ENCODE results near the gene SNAP29. TPM values are rescaled to one million over a fixed set of nuclear protein-coding genes. Genes with fewer than 3 reads are reported as not detected.

The SNAP29 gene
- total RNA-seq, 1 experiment from 2014 or later, result 23.9 TPM

DNA sequence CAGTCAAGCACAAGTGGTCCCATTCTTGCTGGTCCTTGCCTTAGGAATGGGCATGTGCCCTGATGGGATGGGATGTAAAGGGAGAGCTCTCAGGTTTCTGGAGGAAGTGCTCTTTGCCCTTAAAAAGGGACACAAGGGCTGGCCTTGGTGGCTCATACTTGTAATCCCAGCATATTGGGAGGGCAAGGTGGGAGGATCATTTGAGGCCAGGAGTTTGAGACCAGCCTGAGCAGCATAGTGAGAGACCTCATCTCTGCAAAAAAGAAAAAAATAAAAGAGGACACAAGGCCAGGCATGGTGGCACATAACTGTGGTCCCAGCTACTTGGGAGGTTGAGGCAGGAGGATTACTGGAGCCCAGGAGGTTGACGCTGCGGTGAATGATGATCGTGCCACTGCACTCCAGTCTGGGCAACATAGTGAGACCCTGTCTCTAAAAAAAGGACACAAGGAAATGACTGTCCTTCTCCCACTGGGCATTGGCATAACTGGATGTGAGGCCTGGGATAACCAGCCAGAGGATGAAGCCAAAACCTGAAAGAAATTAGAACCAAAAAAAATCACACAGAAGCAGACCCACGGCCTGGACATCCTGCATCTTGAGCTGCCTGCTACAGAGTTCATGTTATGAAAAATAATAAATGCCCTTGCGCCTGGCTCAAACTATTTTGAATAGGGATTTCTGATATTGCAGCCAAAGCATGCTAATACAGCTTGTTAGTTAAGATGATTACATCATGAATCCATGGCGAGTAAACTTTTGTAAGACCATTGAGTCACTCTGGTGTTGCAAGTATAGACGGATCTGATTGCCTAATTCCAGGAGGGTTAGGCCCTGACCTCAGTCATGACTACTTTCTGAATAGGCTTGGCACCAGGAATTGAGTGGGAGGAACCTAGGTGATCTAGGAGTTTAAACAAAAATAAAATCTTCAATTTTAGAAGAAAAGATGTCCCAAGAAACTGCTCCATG is 45.5 kb downstream of the SNAP29 start:
- TF ChIP-seq EZH2phosphoT487 (IDR thresholded peaks at IDR 0.05; ENCODE audit: borderline replicate concordance, low read length), result no peak
- Histone ChIP-seq H3K9me2 (replicated peaks; ENCODE audit: low read length) (no peaks in the 10 kb centered on the region), H3F3A (ENCODE audit: low read length, unreplicated experiment) (no peaks in the 10 kb centered on the region), H2AFZ (ENCODE audit: low read length) (no peak overlapping the region), H3K4me1 (ENCODE audit: insufficient read depth, low read length) (peaks cover 24% of the 10 kb centered on the region), H3K27ac (ENCODE audit: low read length) (peak overlapping the region; percentile 57), H3K4me2 (ENCODE audit: low read length) (peak overlapping the region; percentile 68), H3K9ac (ENCODE audit: low read length) (no peak overlapping the region), H3K79me2 (ENCODE audit: low read length) (no peaks in the 10 kb centered on the region), H3K4me3 (ENCODE audit: low read length) (no peak overlapping the region), H3K9me3 (ENCODE audit: low read length) (no peaks in the 10 kb centered on the region), H4K20me1 (ENCODE audit: low read length) (no peaks in the 10 kb centered on the region), H3K36me3 (ENCODE audit: low read depth, low read length) (no peaks in the 10 kb centered on the region), H3K27me3 (ENCODE audit: low read length) (no peaks in the 10 kb centered on the region)
- CTCF ChIA-PET, result interaction anchor here (1.0 kb wide), 1 partner anchor 19 kb away, joined by 3 read pairs; no protein-coding TSS in a partner anchor
- BruUV-seq (replicated peaks), result no TSS peak
- DNase-seq (peak; percentile 91), ATAC-seq (peak; percentile 85)
- intact Hi-C loops (cut with micrococcal nuclease), result no loop called here
- POLR2A ChIA-PET (ENCODE audit: unreplicated experiment), result no interaction called here

DNA sequence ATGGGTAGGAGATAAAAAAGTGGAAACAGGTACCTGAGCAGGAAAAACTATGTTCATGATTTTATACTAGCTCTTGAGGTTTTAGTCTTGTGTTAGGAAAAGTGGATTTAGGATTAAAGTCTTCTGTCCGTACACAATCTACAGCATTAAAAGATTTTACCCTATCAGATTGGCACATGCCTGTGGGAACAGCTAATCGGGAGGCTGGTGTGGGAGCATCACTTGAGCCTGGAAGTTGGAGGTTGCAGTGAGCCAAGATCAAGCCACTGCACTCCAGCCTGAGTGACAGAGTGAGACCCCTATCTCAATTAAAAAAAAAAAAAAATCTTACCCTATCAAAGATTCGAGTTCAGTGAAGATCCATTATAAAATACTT is 46.2 kb downstream of the SNAP29 start:
- Histone ChIP-seq H3K4me1 (ENCODE audit: insufficient read depth, low read length) (peaks cover 24% of the 10 kb centered on the region), H2AFZ (ENCODE audit: low read length) (no peak overlapping the region), H3K9me2 (replicated peaks; ENCODE audit: low read length) (no peaks in the 10 kb centered on the region), H3K36me3 (ENCODE audit: low read depth, low read length) (no peaks in the 10 kb centered on the region), H3K79me2 (ENCODE audit: low read length) (no peaks in the 10 kb centered on the region), H3F3A (ENCODE audit: low read length, unreplicated experiment) (no peaks in the 10 kb centered on the region), H3K27me3 (ENCODE audit: low read length) (no peaks in the 10 kb centered on the region), H4K20me1 (ENCODE audit: low read length) (no peaks in the 10 kb centered on the region), H3K9ac (ENCODE audit: low read length) (no peak overlapping the region), H3K9me3 (ENCODE audit: low read length) (no peaks in the 10 kb centered on the region), H3K4me2 (ENCODE audit: low read length) (peak overlapping the region; percentile 68), H3K4me3 (ENCODE audit: low read length) (no peak overlapping the region), H3K27ac (ENCODE audit: low read length) (peak overlapping the region; percentile 57)
- DNase-seq, result peak; percentile 21
- ATAC-seq, result no peak
- TF ChIP-seq EZH2phosphoT487 (IDR thresholded peaks at IDR 0.05; ENCODE audit: borderline replicate concordance, low read length), result no peak
- TF ChIP-seq, protein P1, sequence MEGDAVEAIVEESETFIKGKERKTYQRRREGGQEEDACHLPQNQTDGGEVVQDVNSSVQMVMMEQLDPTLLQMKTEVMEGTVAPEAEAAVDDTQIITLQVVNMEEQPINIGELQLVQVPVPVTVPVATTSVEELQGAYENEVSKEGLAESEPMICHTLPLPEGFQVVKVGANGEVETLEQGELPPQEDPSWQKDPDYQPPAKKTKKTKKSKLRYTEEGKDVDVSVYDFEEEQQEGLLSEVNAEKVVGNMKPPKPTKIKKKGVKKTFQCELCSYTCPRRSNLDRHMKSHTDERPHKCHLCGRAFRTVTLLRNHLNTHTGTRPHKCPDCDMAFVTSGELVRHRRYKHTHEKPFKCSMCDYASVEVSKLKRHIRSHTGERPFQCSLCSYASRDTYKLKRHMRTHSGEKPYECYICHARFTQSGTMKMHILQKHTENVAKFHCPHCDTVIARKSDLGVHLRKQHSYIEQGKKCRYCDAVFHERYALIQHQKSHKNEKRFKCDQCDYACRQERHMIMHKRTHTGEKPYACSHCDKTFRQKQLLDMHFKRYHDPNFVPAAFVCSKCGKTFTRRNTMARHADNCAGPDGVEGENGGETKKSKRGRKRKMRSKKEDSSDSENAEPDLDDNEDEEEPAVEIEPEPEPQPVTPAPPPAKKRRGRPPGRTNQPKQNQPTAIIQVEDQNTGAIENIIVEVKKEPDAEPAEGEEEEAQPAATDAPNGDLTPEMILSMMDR (conservative IDR thresholded peaks at IDR 0.05; ENCODE audit: low read depth, low read length), result no peak
- TF ChIP-seq EZH2 (IDR thresholded peaks at IDR 0.05; ENCODE audit: low read length, unreplicated experiment), result no peak
- CTCF ChIA-PET, result interaction anchor here (1.0 kb wide), 1 partner anchor 19 kb away, joined by 3 read pairs; no protein-coding TSS in a partner anchor
- BruUV-seq (replicated peaks), result no TSS peak
- intact Hi-C loops (cut with micrococcal nuclease), result no loop called here
- POLR2A ChIA-PET (ENCODE audit: unreplicated experiment), result no interaction called here

DNA sequence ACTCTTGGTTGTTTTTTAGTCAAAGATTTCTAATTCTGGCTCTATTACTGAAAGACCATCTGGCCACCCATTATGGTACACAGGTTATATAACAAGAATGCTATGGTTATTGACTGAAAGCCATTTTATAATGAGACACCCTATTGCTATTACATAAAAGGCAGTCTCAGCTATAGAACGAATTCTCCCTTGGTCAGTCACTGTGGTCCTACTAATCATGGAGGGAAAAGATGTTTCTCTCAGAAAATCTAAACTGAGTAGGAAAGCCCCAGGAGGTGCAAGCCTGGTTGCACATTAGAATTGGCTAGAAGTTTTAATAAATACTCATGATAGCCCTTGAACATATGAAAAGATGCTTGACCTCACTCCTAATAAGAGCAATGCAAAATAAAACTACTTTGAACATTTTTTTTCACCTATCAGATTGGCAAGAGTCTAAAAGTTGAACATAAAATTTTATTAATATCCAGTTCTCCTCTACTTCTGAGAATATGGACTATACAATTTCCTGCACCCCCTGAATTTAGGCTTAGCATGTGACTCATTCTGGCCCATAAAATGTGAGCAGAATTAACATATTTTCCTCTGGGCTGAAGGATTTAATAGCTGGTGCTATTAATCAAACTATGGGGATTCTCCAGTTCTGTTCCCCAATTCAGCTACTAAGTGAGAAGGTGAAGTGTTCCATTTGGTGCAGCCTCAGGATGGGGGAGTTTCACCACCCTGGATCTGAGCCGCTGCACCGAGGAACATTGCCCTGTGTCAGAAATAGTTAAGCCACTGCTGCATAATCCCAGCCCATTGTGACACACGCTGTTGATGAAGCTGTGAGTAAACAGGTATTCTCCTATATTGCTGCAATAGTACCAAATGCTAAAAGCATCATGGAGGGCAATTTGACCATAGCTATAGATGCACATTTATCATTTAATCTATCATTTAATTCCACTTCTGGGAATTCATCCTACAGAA is 46.9 kb downstream of the SNAP29 start:
- ChIA-PET CTCF (no interaction called here), POLR2A (ENCODE audit: unreplicated experiment) (no interaction called here)
- ATAC-seq (no peak; the same call in 1 of the 2 replicates), DNase-seq (peak; percentile 29)
- H3K27ac ChIP-seq (ENCODE audit: low read length), result peak overlapping the region; percentile 57
- intact Hi-C loops (cut with micrococcal nuclease), result no loop called here
- H3K4me3 ChIP-seq (ENCODE audit: low read length), result no peak overlapping the region
- 0 out of 2 replicates have a peak overlapping the region, but pooled peaks have one; percentile 16 for H2AFZ ChIP-seq (ENCODE audit: low read length)
- TF ChIP-seq EZH2 (IDR thresholded peaks at IDR 0.05; ENCODE audit: low read length, unreplicated experiment), result no peak
- TF ChIP-seq EZH2phosphoT487 (IDR thresholded peaks at IDR 0.05; ENCODE audit: borderline replicate concordance, low read length), result no peak
- TF ChIP-seq, protein P1 (conservative IDR thresholded peaks at IDR 0.05; ENCODE audit: low read depth, low read length), result no peak
- no peaks in the 10 kb centered on the region for H3K79me2 ChIP-seq (ENCODE audit: low read length)
- H3K9me2 ChIP-seq (replicated peaks; ENCODE audit: low read length), result no peaks in the 10 kb centered on the region
- no peaks in the 10 kb centered on the region for H3F3A ChIP-seq (ENCODE audit: low read length, unreplicated experiment)
- peak overlapping the region; percentile 68 for H3K4me2 ChIP-seq (ENCODE audit: low read length)
- H3K4me1 ChIP-seq (ENCODE audit: insufficient read depth, low read length), result peaks cover 24% of the 10 kb centered on the region
- no peaks in the 10 kb centered on the region for H3K36me3 ChIP-seq (ENCODE audit: low read depth, low read length)
- no peaks in the 10 kb centered on the region for H4K20me1 ChIP-seq (ENCODE audit: low read length)
- no TSS peak for BruUV-seq (replicated peaks)
- no peaks in the 10 kb centered on the region for H3K9me3 ChIP-seq (ENCODE audit: low read length)
- H3K9ac ChIP-seq (ENCODE audit: low read length), result no peak overlapping the region
- H3K27me3 ChIP-seq (ENCODE audit: low read length), result no peaks in the 10 kb centered on the region

Measured in PC-3 (cell line).